Measurements from ENCODE around the gene SPOCK1.

- TF ChIP-seq CTCF (conservative IDR thresholded peaks at IDR 0.05) (no peak), EZH2 (IDR thresholded peaks at IDR 0.05; ENCODE audit: low read depth) (no peak)
These were observed 204.5 kb downstream of the SPOCK1 start for GRCh38 chr5:137294604-137295003.

Measured in PC-9 (cell line).